Measurements from ENCODE around the gene SASH1. TPM values are rescaled to one million over a fixed set of nuclear protein-coding genes. Genes with fewer than 3 reads are reported as not detected.

SASH1 gene
- total RNA-seq, 4 donors from 2014 or later = 142 to 214 (median 173) TPM

DNA sequence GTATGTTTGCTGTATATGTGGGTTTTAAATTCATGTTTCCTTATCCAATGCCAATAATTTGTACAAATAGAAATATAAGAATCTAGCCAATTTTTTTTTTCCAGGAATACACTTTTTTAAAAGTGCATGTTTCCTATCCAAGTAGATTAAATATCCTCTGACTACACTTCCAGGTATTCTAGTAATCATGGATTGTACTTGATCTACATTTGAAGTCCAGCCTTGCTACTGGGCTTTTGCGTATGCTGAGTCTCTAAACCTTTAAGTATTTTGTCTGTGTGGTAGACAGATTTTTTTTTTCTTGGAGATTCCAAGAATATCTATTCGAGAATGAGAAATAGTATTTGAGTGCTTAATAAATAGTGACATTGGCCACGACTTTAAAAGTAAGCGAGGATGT, 188.3 kb downstream of the SASH1 start:
- no peak for DNase-seq (ENCODE audit: low spot score)
- TF ChIP-seq, protein P1, sequence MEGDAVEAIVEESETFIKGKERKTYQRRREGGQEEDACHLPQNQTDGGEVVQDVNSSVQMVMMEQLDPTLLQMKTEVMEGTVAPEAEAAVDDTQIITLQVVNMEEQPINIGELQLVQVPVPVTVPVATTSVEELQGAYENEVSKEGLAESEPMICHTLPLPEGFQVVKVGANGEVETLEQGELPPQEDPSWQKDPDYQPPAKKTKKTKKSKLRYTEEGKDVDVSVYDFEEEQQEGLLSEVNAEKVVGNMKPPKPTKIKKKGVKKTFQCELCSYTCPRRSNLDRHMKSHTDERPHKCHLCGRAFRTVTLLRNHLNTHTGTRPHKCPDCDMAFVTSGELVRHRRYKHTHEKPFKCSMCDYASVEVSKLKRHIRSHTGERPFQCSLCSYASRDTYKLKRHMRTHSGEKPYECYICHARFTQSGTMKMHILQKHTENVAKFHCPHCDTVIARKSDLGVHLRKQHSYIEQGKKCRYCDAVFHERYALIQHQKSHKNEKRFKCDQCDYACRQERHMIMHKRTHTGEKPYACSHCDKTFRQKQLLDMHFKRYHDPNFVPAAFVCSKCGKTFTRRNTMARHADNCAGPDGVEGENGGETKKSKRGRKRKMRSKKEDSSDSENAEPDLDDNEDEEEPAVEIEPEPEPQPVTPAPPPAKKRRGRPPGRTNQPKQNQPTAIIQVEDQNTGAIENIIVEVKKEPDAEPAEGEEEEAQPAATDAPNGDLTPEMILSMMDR (IDR thresholded peaks at IDR 0.05) = no peak

GRCh38 chr6:148532698-148533097, 190.1 kb downstream of the SASH1 start:
- no peak for ATAC-seq (ENCODE audit: low FRiP score)
- DNase-seq (ENCODE audit: low spot score) = no peak
- TF ChIP-seq, protein P1 (IDR thresholded peaks at IDR 0.05) = no peak

More for the DNA sequence above, 188.3 kb downstream of the SASH1 start:
- no peak for ATAC-seq (ENCODE audit: low FRiP score)

DNA sequence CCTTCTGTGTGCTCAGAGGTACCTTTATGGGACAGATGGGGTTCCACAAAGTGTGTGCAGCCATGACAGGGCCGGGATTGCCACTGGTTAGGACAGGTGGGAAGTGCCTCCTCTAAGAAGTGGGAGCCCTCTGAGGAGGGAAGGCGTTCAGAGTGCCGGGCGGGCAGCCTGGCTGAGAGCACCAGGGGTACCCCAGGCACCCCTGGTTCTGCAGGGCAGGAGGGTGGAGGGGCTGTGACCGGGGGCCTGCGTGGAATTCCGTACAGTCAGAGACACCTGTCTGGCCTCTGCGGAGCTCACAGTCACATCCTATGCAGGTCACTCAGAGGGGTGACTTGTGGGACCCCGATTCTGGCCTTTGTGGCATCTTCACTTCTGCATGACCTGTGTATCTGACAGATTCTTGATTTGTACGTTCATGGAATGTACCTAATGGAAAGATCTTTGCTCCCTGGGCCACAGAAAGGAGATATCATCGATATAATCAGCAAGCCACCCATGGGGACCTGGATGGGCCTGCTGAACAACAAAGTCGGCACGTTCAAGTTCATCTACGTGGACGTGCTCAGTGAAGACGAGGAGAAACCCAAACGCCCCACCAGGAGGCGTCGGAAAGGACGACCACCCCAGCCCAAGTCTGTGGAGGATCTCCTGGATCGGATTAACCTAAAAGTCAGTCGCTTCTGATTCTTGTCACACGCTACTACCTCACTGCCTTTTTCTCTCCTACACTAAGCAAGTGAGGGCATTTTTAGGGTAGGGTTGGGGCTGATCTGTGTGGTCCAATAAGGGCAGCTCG, 190.9 kb downstream of the SASH1 start:
- no peak for ATAC-seq (ENCODE audit: low FRiP score)
- DNase-seq (ENCODE audit: low spot score) = no peak
- TF ChIP-seq, protein P1 (IDR thresholded peaks at IDR 0.05) = no peak

DNA sequence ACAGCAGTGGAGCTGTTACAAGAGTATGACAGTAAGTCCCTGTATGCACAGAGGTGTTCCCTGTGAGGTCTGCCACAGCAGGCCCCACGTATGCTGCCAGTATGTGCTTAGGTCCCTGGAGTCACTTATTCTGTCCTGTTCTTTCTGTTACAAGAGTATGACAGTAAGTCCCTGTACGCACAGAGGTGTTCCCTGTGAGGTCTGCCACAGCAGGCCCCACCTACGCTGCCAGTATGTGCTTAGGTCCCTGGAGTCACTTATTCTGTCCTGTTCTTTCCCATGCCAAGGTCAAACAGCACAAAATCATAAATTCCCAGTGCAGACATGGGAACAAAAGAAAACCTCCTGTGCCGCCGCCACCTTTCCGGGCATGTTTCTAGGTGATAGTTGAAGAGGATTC, 192.2 kb downstream of the SASH1 start:
- ATAC-seq (ENCODE audit: low FRiP score) = no peak

DNA sequence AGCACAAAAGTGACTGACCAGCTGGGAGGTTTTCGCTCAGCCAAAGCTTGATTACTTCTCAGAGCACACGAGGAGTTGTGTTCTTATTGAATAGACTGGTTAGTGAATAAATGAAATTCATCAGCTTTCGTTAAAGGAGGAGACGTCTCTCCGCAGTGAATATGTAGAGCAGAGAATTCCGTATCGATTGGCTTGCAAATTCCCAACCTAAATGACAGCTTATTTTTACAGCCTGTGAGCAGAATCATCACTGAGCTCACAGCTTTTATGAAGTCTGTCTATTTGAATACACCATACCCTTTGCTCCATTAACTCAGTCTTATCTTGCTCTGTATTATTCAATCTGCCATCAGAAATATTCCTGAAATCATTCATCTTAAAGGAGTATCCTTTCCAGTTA, 192.7 kb downstream of the SASH1 start:
- TF ChIP-seq, protein P1 (IDR thresholded peaks at IDR 0.05) = no peak
- no peak for ATAC-seq (ENCODE audit: low FRiP score)
- DNase-seq (ENCODE audit: low spot score) = no peak

More for the DNA sequence above, 192.2 kb downstream of the SASH1 start:
- TF ChIP-seq, protein P1 (IDR thresholded peaks at IDR 0.05) = no peak
- DNase-seq (ENCODE audit: low spot score) = no peak

- TF ChIP-seq, protein P1 (IDR thresholded peaks at IDR 0.05) = no peak
- ATAC-seq (ENCODE audit: low FRiP score) (no peak), DNase-seq (ENCODE audit: low spot score) (no peak)
Observed at GRCh38 chr6:148535976-148536375, 193.3 kb downstream of the SASH1 start.
